ENCODE data around the gene SH3GL3.

DNA sequence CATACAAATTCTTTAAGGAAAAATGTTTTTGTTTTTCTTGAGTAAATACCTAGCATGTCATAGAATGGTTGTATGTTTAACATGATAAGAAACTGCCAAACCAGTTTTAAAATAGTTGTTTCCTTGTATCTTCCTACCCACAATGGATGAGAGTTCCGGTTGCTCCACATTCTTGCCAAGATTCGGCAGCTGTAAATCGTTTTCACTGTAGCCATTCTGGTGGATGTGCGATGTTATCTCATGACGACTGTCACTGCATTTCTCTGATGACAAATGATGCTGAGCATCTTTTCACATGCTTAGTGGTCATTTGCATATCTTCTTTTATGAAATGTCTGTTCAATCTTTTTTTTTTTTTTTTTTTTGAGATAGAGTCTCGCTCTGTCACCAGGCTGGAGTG lies 36.6 kb upstream of the SH3GL3 start:
- TF ChIP-seq POLR2A (IDR thresholded peaks at IDR 0.05; ENCODE audit: low read length) (no peak), GATA1 (IDR thresholded peaks at IDR 0.05; ENCODE audit: low read depth, low read length) (no peak)
